ENCODE measurements around the gene C22orf15. TPM values are rescaled to one million over a fixed set of nuclear protein-coding genes. Genes with fewer than 3 reads are reported as not detected.

C22orf15 gene
- total and polyA plus RNA-seq, 5 donors from 2014 or later: 0.76 to 1.6 (median 0.88) TPM

DNA sequence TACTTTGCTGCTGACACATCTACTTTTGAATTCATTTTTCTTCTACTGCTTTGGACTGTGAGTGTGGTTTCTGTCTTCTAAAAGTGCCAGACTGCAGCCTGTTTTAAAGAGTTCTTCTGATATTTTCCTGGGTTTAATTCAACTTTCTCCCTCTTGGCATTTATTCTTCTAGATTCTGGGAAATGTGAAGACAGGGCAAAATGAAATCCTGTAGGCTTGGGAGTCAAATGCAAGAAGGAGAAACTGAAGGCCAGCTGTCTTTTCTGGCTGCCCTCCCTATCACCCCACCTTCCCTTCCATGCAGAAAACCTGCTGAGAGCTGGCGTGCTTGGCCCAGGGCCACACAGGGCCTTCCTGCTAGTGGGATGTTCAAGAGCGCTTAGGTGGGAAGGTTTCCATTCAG lies 19.5 kb upstream of the C22orf15 start:
- peaks cover 0 to 3% (median 0%) of the 10 kb centered on the region in 4 donors for H3K4me1 Mint-ChIP-seq
- H3K4me1 ChIP-seq (ENCODE audit: control insufficient read depth, insufficient read depth, low read length, poor library complexity, severe bottlenecking): no peaks in the 10 kb centered on the region
- H3K27me3 ChIP-seq (ENCODE audit: control insufficient read depth, insufficient read depth, low read length): no peaks in the 10 kb centered on the region
- H3K36me3 ChIP-seq (ENCODE audit: control insufficient read depth, insufficient read depth, low read length): peaks cover 19% of the 10 kb centered on the region
- no peak for ATAC-seq (ENCODE audit: low read depth in 2 of 2)
- H3K9me3 Mint-ChIP-seq: peaks cover 0 to 4% (median 0%) of the 10 kb centered on the region in 7 donors
- H3K4me3 Mint-ChIP-seq: no peak overlapping the region
- peaks cover 24% of the 10 kb centered on the region for H3K36me3 Mint-ChIP-seq
- H3K9me3 ChIP-seq (ENCODE audit: control insufficient read depth in 2 of 2, low read length in 2 of 2): peaks cover 2 to 4% of the 10 kb centered on the region in 2 experiments
- H3K27me3 Mint-ChIP-seq: no peaks in the 10 kb centered on the region
- H3K4me3 ChIP-seq (ENCODE audit: low read depth, low read length): no peak overlapping the region
- no peak overlapping the region for H3K27ac ChIP-seq (ENCODE audit: insufficient read depth, low read length, poor library complexity, severe bottlenecking)
- H3K27ac Mint-ChIP-seq: no peak overlapping the region
- DNase-seq: no peak

GRCh38 chr22:23744001-23744400 lies 18.8 kb upstream of the C22orf15 start:
- DNase-seq (no peak), ATAC-seq (ENCODE audit: low read depth in 2 of 2) (no peak)
- H3K4me1 ChIP-seq (ENCODE audit: control insufficient read depth, insufficient read depth, low read length, poor library complexity, severe bottlenecking): no peaks in the 10 kb centered on the region
- H3K36me3 Mint-ChIP-seq: peaks cover 24% of the 10 kb centered on the region
- H3K27me3 ChIP-seq (ENCODE audit: control insufficient read depth, insufficient read depth, low read length): no peaks in the 10 kb centered on the region
- H3K27ac Mint-ChIP-seq: no peak overlapping the region
- no peak overlapping the region for H3K4me3 ChIP-seq (ENCODE audit: low read depth, low read length)
- H3K27ac ChIP-seq (ENCODE audit: insufficient read depth, low read length, poor library complexity, severe bottlenecking): no peak overlapping the region
- peaks cover 2 to 4% of the 10 kb centered on the region in 2 experiments for H3K9me3 ChIP-seq (ENCODE audit: control insufficient read depth in 2 of 2, low read length in 2 of 2)
- H3K4me1 Mint-ChIP-seq: peaks cover 0 to 3% (median 0%) of the 10 kb centered on the region in 4 donors
- peaks cover 0 to 4% (median 0%) of the 10 kb centered on the region in 7 donors for H3K9me3 Mint-ChIP-seq
- peaks cover 19% of the 10 kb centered on the region for H3K36me3 ChIP-seq (ENCODE audit: control insufficient read depth, insufficient read depth, low read length)
- no peak overlapping the region for H3K4me3 Mint-ChIP-seq
- H3K27me3 Mint-ChIP-seq: no peaks in the 10 kb centered on the region

GRCh38 chr22:23744485-23744884 lies 18.3 kb upstream of the C22orf15 start:
- H3K27me3 Mint-ChIP-seq: no peaks in the 10 kb centered on the region
- peaks cover 2 to 4% of the 10 kb centered on the region in 2 experiments for H3K9me3 ChIP-seq (ENCODE audit: control insufficient read depth in 2 of 2, low read length in 2 of 2)
- peaks cover 0 to 4% (median 0%) of the 10 kb centered on the region in 7 donors for H3K9me3 Mint-ChIP-seq
- H3K27me3 ChIP-seq (ENCODE audit: control insufficient read depth, insufficient read depth, low read length): no peaks in the 10 kb centered on the region
- DNase-seq: no peak
- H3K4me3 Mint-ChIP-seq: no peak overlapping the region
- peaks cover 0 to 3% (median 0%) of the 10 kb centered on the region in 4 donors for H3K4me1 Mint-ChIP-seq
- peaks cover 24% of the 10 kb centered on the region for H3K36me3 Mint-ChIP-seq
- no peak overlapping the region for H3K4me3 ChIP-seq (ENCODE audit: low read depth, low read length)
- peaks cover 19% of the 10 kb centered on the region for H3K36me3 ChIP-seq (ENCODE audit: control insufficient read depth, insufficient read depth, low read length)
- ATAC-seq (ENCODE audit: low read depth in 2 of 2): no peak
- no peak overlapping the region for H3K27ac ChIP-seq (ENCODE audit: insufficient read depth, low read length, poor library complexity, severe bottlenecking)
- H3K4me1 ChIP-seq (ENCODE audit: control insufficient read depth, insufficient read depth, low read length, poor library complexity, severe bottlenecking): no peaks in the 10 kb centered on the region
- H3K27ac Mint-ChIP-seq: no peak overlapping the region

DNA sequence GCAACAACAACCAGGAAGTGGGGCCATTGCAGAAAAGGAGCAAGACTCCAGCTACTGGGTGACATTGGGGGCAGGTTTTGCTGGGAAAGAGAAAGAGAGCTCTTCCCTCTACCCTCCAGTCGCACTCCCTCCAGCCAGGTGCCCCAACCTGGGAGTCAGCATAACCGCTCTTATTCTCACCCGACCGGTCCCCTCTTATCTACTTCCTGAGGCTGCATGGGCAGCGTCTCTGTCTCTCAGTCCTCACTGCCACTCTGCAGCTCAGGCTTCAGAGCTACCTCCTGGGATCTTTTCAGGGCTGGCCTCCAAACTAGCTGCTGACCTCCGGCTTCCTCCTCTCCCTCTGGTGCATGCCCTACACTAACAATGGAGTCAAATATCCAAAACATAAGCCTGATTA lies 17.0 kb upstream of the C22orf15 start:
- peaks cover 0 to 12% (median 5%) of the 10 kb centered on the region in 4 donors for H3K4me1 Mint-ChIP-seq

DNA sequence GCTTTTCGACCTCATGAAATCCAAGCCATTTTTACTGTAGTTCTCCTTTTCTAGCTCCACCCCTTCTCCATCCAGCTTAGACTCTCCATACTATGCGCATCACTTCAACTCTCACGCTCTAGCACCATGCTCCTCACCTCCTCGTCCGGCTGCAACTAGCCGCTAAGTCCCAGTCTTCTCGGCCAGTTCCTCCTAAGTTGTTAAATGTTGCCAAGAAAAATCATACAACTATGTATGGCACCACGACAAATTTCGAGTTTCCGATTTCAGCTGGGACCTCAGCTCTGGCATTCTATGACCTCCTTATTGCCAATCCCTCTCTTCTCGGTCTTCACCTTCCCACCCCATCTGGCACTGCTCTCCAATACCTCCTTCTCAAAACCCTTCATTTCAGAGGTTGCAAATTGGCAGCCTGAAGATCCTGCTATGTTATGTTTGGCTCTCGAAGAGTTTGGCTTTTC lies 12.9 kb upstream of the C22orf15 start:
- Histone ChIP-seq H3K36me3 (ENCODE audit: control insufficient read depth, insufficient read depth, low read length) (no peaks in the 10 kb centered on the region), H3K9me3 (ENCODE audit: control insufficient read depth in 2 of 2, low read length in 2 of 2) (no peaks in the 10 kb centered on the region), H3K4me1 (ENCODE audit: control insufficient read depth, insufficient read depth, low read length, poor library complexity, severe bottlenecking) (peaks cover 14% of the 10 kb centered on the region), H3K4me3 (ENCODE audit: low read depth, low read length) (peak overlapping the region; percentile 74), H3K27me3 (ENCODE audit: control insufficient read depth, insufficient read depth, low read length) (no peaks in the 10 kb centered on the region), H3K27ac (ENCODE audit: insufficient read depth, low read length, poor library complexity, severe bottlenecking) (no peak overlapping the region)
- DNase-seq: no peak
- Mint-ChIP-seq H3K27ac (peak overlapping the region in 1 of 3 donors; percentile 15), H3K9me3 (peaks cover 0 to 4% (median 0%) of the 10 kb centered on the region in 7 donors), H3K27me3 (peaks cover 7% of the 10 kb centered on the region), H3K4me3 (peak overlapping the region; percentile 78 to 86 (median 80)), H3K4me1 (peaks cover 0 to 15% (median 9%) of the 10 kb centered on the region in 4 donors), H3K36me3 (peaks cover 13% of the 10 kb centered on the region)
- ATAC-seq (ENCODE audit: low read depth in 2 of 2): no peak

More for the DNA sequence above, 17.0 kb upstream of the C22orf15 start:
- peaks cover 29% of the 10 kb centered on the region for H3K36me3 Mint-ChIP-seq
- H3K4me3 Mint-ChIP-seq: peak overlapping the region in 1 of 4 donors; percentile 58
- Histone ChIP-seq H3K27ac (ENCODE audit: insufficient read depth, low read length, poor library complexity, severe bottlenecking) (no peak overlapping the region), H3K27me3 (ENCODE audit: control insufficient read depth, insufficient read depth, low read length) (no peaks in the 10 kb centered on the region), H3K9me3 (ENCODE audit: control insufficient read depth in 2 of 2, low read length in 2 of 2) (peaks cover 2 to 4% of the 10 kb centered on the region in 2 experiments), H3K4me3 (ENCODE audit: low read depth, low read length) (no peak overlapping the region), H3K36me3 (ENCODE audit: control insufficient read depth, insufficient read depth, low read length) (peaks cover 19% of the 10 kb centered on the region), H3K4me1 (ENCODE audit: control insufficient read depth, insufficient read depth, low read length, poor library complexity, severe bottlenecking) (peaks cover 8% of the 10 kb centered on the region)
- DNase-seq (no peak), ATAC-seq (ENCODE audit: low read depth in 2 of 2) (no peak)
- H3K9me3 Mint-ChIP-seq: peaks cover 0 to 4% (median 0%) of the 10 kb centered on the region in 7 donors
- no peak overlapping the region for H3K27ac Mint-ChIP-seq
- H3K27me3 Mint-ChIP-seq: peaks cover 4% of the 10 kb centered on the region

GRCh38 chr22:23750367-23750713 lies 12.4 kb upstream of the C22orf15 start:
- peak overlapping the region; percentile 74 for H3K4me3 ChIP-seq (ENCODE audit: low read depth, low read length)
- no peak for ATAC-seq (ENCODE audit: low read depth in 2 of 2)
- peak overlapping the region; percentile 78 to 86 (median 80) for H3K4me3 Mint-ChIP-seq

DNA sequence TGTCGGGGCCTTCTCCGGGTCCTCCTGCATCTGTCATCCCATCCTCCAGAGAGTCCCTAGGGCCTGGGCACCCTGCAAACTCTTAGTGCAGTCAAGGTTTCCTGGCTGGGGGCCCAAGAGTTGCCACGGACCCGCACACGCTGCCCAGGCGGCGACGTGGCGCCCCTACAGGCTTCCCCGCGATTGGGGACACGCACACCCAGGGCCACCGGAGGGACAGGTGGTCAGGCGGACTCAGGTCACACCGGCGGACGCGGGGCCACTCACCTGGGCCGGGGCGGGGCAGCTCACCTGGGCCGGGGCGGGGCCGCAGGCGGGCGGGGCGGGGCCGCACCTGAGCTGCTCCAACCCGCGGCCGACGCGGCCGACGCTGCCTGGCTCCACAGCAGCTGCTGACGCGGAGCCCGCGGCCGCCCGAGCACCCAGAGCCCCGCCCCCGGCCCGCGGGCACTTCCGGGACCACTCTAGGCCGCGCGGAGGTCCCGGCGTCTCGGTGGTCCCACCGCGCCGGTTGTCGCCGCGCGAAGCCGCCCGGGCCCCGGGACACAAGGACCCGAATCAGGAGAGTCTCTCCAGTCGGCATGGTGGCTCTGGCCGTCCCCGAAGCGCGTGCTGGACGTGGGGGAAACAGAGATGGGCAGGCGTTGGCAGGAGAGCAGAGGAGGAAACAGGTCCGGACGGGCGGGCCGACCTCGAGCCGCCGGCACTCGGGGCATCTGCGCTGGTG lies 11.9 kb upstream of the C22orf15 start, which contains the start of gene ZNF70:
ZNF70 (minus strand) TSS at position 399 of the 727 bp plus-strand sequence. CDS start 5,972 bp downstream, outside the sequence.
- H3K4me3 Mint-ChIP-seq: peak within 1 kb of the TSS; percentile 81 to 88 (median 86)
- Histone ChIP-seq H3K36me3 (ENCODE audit: control insufficient read depth, insufficient read depth, low read length) (no peaks in the 10 kb centered on the region), H3K27ac (ENCODE audit: insufficient read depth, low read length, poor library complexity, severe bottlenecking) (peak within 1 kb of the TSS; percentile 43), H3K4me3 (ENCODE audit: low read depth, low read length) (peak within 1 kb of the TSS; percentile 74), H3K27me3 (ENCODE audit: control insufficient read depth, insufficient read depth, low read length) (no peaks in the 10 kb centered on the region), H3K9me3 (ENCODE audit: control insufficient read depth in 2 of 2, low read length in 2 of 2) (no peaks in the 10 kb centered on the region), H3K4me1 (ENCODE audit: control insufficient read depth, insufficient read depth, low read length, poor library complexity, severe bottlenecking) (peaks cover 14% of the 10 kb centered on the region)
- peaks cover 7% of the 10 kb centered on the region for H3K27me3 Mint-ChIP-seq
- peaks cover 0 to 15% (median 10%) of the 10 kb centered on the region in 4 donors for H3K4me1 Mint-ChIP-seq
- peak within 1 kb of the TSS; percentile 72 to 85 (median 82) for H3K27ac Mint-ChIP-seq
- H3K9me3 Mint-ChIP-seq: peaks cover 0 to 4% (median 0%) of the 10 kb centered on the region in 7 donors
- ATAC-seq (ENCODE audit: low read depth in 2 of 2): peak; percentile 97 to 99
- H3K36me3 Mint-ChIP-seq: peaks cover 6% of the 10 kb centered on the region
- peak; percentile 80 to 91 (median 88) for DNase-seq

More at GRCh38 chr22:23750367-23750713, 12.4 kb upstream of the C22orf15 start:
- Histone ChIP-seq H3K36me3 (ENCODE audit: control insufficient read depth, insufficient read depth, low read length) (no peaks in the 10 kb centered on the region), H3K27ac (ENCODE audit: insufficient read depth, low read length, poor library complexity, severe bottlenecking) (peak overlapping the region; percentile 43), H3K9me3 (ENCODE audit: control insufficient read depth in 2 of 2, low read length in 2 of 2) (no peaks in the 10 kb centered on the region), H3K27me3 (ENCODE audit: control insufficient read depth, insufficient read depth, low read length) (no peaks in the 10 kb centered on the region), H3K4me1 (ENCODE audit: control insufficient read depth, insufficient read depth, low read length, poor library complexity, severe bottlenecking) (peaks cover 14% of the 10 kb centered on the region)
- no peak for DNase-seq
- peak overlapping the region; percentile 15 to 85 (median 82) for H3K27ac Mint-ChIP-seq
- peaks cover 0 to 4% (median 0%) of the 10 kb centered on the region in 7 donors for H3K9me3 Mint-ChIP-seq
- peaks cover 7% of the 10 kb centered on the region for H3K27me3 Mint-ChIP-seq
- peaks cover 0 to 15% (median 9%) of the 10 kb centered on the region in 4 donors for H3K4me1 Mint-ChIP-seq
- H3K36me3 Mint-ChIP-seq: peaks cover 8% of the 10 kb centered on the region

All from CD4-positive, CD25-positive, alpha-beta regulatory T cell (primary cell).